Stimulated activated effector memory CD8-positive, alpha-beta T cell treated with anti-CD3 and anti-CD28 coated beads, Interleukin-12 subunit alpha, Interleukin-12 subunit beta, amount 100 ng/mL, for 72 hours (primary cell): ENCODE measurements around the gene NLRP9.
"Not testable (repeated sequence)": the region's sequence is repeated elsewhere in the genome, so short reads cannot be mapped to it uniquely, and the experiment has no call there.

Experiments used
- ATAC-seq: fragments of 150-1000 bp; cut with Tn5 transposase; 2 replicates; pipeline ENCODE4 v1.10.0; 2021
- DNase-seq, 2 donors: peaks; one replicate each; pipeline ENCODE4 v3.0.0; 2021 to 2022; ENCODE audit warnings: low spot score in 2 of 2
- H3K27ac Mint-ChIP-seq: one replicate; pipeline ENCODE4 v1.8.0; 2022; ENCODE audit warnings: mild to moderate bottlenecking, mixed read lengths
- H3K36me3 Mint-ChIP-seq: one replicate; pipeline ENCODE4 v1.8.0; 2022; ENCODE audit warnings: mild to moderate bottlenecking, mixed read lengths
- H3K4me1 Mint-ChIP-seq: one replicate; pipeline ENCODE4 v1.8.0; 2022; ENCODE audit warnings: mixed read lengths
- H3K4me3 Mint-ChIP-seq: one replicate; pipeline ENCODE4 v1.8.0; 2022; ENCODE audit warnings: mild to moderate bottlenecking, mixed read lengths
- H3K9me3 Mint-ChIP-seq: one replicate; pipeline ENCODE4 v1.8.0; 2022; ENCODE audit warnings: mixed read lengths

The NLRP9 gene

GRCh38 chr19:55738302-55738701 is at the start of gene NLRP9:
TSS of gene NLRP9 (minus strand) at chr19:55738402. CDS start at chr19:55738374, 28 bp downstream.
- Mint-ChIP-seq H3K9me3 (no peaks in the 10 kb centered on the region), H3K4me1 (no peaks in the 10 kb centered on the region), H3K36me3 (no peaks in the 10 kb centered on the region), H3K27ac (no peak within 1 kb of the TSS), H3K4me3 (no peak within 1 kb of the TSS)
- no peak for ATAC-seq
- DNase-seq: no peak

GRCh38 chr19:55781112-55781511 is 42.9 kb upstream of the NLRP9 start:
- no peaks in the 10 kb centered on the region for H3K4me1 Mint-ChIP-seq
- peaks cover 3% of the 10 kb centered on the region for H3K9me3 Mint-ChIP-seq
- no peak overlapping the region for H3K4me3 Mint-ChIP-seq
- H3K27ac Mint-ChIP-seq: no peak overlapping the region
- ATAC-seq (no peak), DNase-seq (no peak)
- no peaks in the 10 kb centered on the region for H3K36me3 Mint-ChIP-seq

- no peak overlapping the region for H3K4me3 Mint-ChIP-seq
- no peak overlapping the region for H3K27ac Mint-ChIP-seq
Measured at GRCh38 chr19:55778331-55778730, 40.1 kb upstream of the NLRP9 start.

GRCh38 chr19:55777528-55777927 is 39.3 kb upstream of the NLRP9 start:
- Mint-ChIP-seq H3K36me3 (no peaks in the 10 kb centered on the region), H3K4me1 (no peaks in the 10 kb centered on the region)

More at GRCh38 chr19:55778331-55778730, 40.1 kb upstream of the NLRP9 start:
- Mint-ChIP-seq H3K9me3 (peaks cover 3% of the 10 kb centered on the region), H3K4me1 (no peaks in the 10 kb centered on the region), H3K36me3 (no peaks in the 10 kb centered on the region)
- DNase-seq (no peak), ATAC-seq (no peak)

GRCh38 chr19:55769632-55770031 is 31.4 kb upstream of the NLRP9 start:
- not testable (repeated sequence) for H3K27ac Mint-ChIP-seq, H3K4me1 Mint-ChIP-seq, ATAC-seq, H3K9me3 Mint-ChIP-seq, H3K4me3 Mint-ChIP-seq, H3K36me3 Mint-ChIP-seq, DNase-seq

More at GRCh38 chr19:55777528-55777927, 39.3 kb upstream of the NLRP9 start:
- no peak for DNase-seq
- Mint-ChIP-seq H3K4me3 (no peak overlapping the region), H3K27ac (no peak overlapping the region), H3K9me3 (peaks cover 3% of the 10 kb centered on the region)
- no peak for ATAC-seq

- not testable (repeated sequence) for H3K4me3 Mint-ChIP-seq, ATAC-seq, H3K9me3 Mint-ChIP-seq, H3K36me3 Mint-ChIP-seq, H3K4me1 Mint-ChIP-seq, DNase-seq, H3K27ac Mint-ChIP-seq
Measured at GRCh38 chr19:55768818-55769217, 30.6 kb upstream of the NLRP9 start, which contains the start of gene RFPL4AL1. TSS of gene RFPL4AL1 (plus strand) at chr19:55769118. CDS start at chr19:55771805, 2,687 bp downstream.

- H3K27ac Mint-ChIP-seq: no peak overlapping the region
- DNase-seq: no peak
- no peaks in the 10 kb centered on the region for H3K36me3 Mint-ChIP-seq
- ATAC-seq: no peak
- no peak overlapping the region for H3K4me3 Mint-ChIP-seq
- no peaks in the 10 kb centered on the region for H3K9me3 Mint-ChIP-seq
- H3K4me1 Mint-ChIP-seq: no peaks in the 10 kb centered on the region
Measured at GRCh38 chr19:55766466-55766865, 28.3 kb upstream of the NLRP9 start.

- H3K36me3 Mint-ChIP-seq, H3K4me3 Mint-ChIP-seq, H3K4me1 Mint-ChIP-seq, ATAC-seq, DNase-seq, H3K27ac Mint-ChIP-seq, H3K9me3 Mint-ChIP-seq: not testable (repeated sequence)
Measured at GRCh38 chr19:55758797-55759196, 20.6 kb upstream of the NLRP9 start, which contains the start of gene RFPL4A. TSS of gene RFPL4A (plus strand) at chr19:55759097. CDS start at chr19:55761801, 2,704 bp downstream.

GRCh38 chr19:55756808-55757207 is 18.6 kb upstream of the NLRP9 start:
- not testable (repeated sequence) for H3K4me1 Mint-ChIP-seq, H3K27ac Mint-ChIP-seq, H3K9me3 Mint-ChIP-seq, H3K36me3 Mint-ChIP-seq, H3K4me3 Mint-ChIP-seq, DNase-seq, ATAC-seq

GRCh38 chr19:55753401-55753800 is 15.2 kb upstream of the NLRP9 start:
- Mint-ChIP-seq H3K4me1 (no peaks in the 10 kb centered on the region), H3K4me3 (no peak overlapping the region), H3K27ac (no peak overlapping the region), H3K36me3 (no peaks in the 10 kb centered on the region), H3K9me3 (no peaks in the 10 kb centered on the region)
- DNase-seq (no peak), ATAC-seq (no peak)

- H3K36me3 Mint-ChIP-seq: no peaks in the 10 kb centered on the region
- no peaks in the 10 kb centered on the region for H3K9me3 Mint-ChIP-seq
- DNase-seq (no peak), ATAC-seq (no peak)
- H3K4me3 Mint-ChIP-seq: no peak overlapping the region
- H3K27ac Mint-ChIP-seq: no peak overlapping the region
- no peaks in the 10 kb centered on the region for H3K4me1 Mint-ChIP-seq
Measured at GRCh38 chr19:55750715-55751114, 12.5 kb upstream of the NLRP9 start.

- not testable (repeated sequence) for H3K36me3 Mint-ChIP-seq, ATAC-seq, H3K27ac Mint-ChIP-seq, DNase-seq, H3K4me3 Mint-ChIP-seq, H3K4me1 Mint-ChIP-seq, H3K9me3 Mint-ChIP-seq
Measured at GRCh38 chr19:55730378-55730777, 7.8 kb downstream of the NLRP9 start.

GRCh38 chr19:55723491-55723890 is 14.7 kb downstream of the NLRP9 start:
- H3K27ac Mint-ChIP-seq: no peak overlapping the region
- no peak for ATAC-seq
- peaks cover 16% of the 10 kb centered on the region for H3K9me3 Mint-ChIP-seq
- no peak overlapping the region for H3K4me3 Mint-ChIP-seq
- no peaks in the 10 kb centered on the region for H3K36me3 Mint-ChIP-seq
- H3K4me1 Mint-ChIP-seq: no peaks in the 10 kb centered on the region
- DNase-seq: no peak

- Mint-ChIP-seq H3K36me3 (no peaks in the 10 kb centered on the region), H3K27ac (no peak overlapping the region), H3K9me3 (peaks cover 16% of the 10 kb centered on the region), H3K4me3 (no peak overlapping the region), H3K4me1 (no peaks in the 10 kb centered on the region)
- DNase-seq (no peak), ATAC-seq (no peak)
Measured at GRCh38 chr19:55720801-55721200, 17.4 kb downstream of the NLRP9 start.

- Mint-ChIP-seq H3K27ac (no peak overlapping the region), H3K36me3 (no peaks in the 10 kb centered on the region), H3K4me3 (no peak overlapping the region), H3K4me1 (no peaks in the 10 kb centered on the region), H3K9me3 (peaks cover 16% of the 10 kb centered on the region)
- DNase-seq (no peak), ATAC-seq (no peak)
Measured at GRCh38 chr19:55720214-55720746, 17.9 kb downstream of the NLRP9 start.

GRCh38 chr19:55717879-55718711 is 20.1 kb downstream of the NLRP9 start:
- H3K36me3 Mint-ChIP-seq, H3K4me1 Mint-ChIP-seq, H3K4me3 Mint-ChIP-seq, DNase-seq, ATAC-seq, H3K27ac Mint-ChIP-seq: not testable (repeated sequence)
- H3K9me3 Mint-ChIP-seq: peaks cover 16% of the 10 kb centered on the region
